Glomerular endothelial cell (primary cell): ENCODE data around the gene CEP83. TPM values are rescaled to one million over a fixed set of nuclear protein-coding genes. Genes with fewer than 3 reads are reported as not detected.

ENCODE experiments used
- total RNA-seq: library from RNA; depleted of rRNA; stranded (reverse); fragments of >200 nt; gene quantifications from 2 replicates; pipeline ENCODE4 v1.2.3, GENCODE V29; 2015

Gene CEP83
- total RNA-seq, 1 donor from 2014 or later = 13.0 TPM

Other genes starting within 250 kb of the CEP83 start
- gene TMCC3, start 190.7 kb upstream of the CEP83 start, total RNA-seq = 20.5 and 20.7 TPM in 2 replicates